Tibial artery (tissue), 4 donors: ENCODE measurements around the gene LAMA5.

Experiments used
- DNase-seq, 2 donors: peaks; one replicate each; pipeline ENCODE4 v3.0.0-alpha.2; 2019
- H3K27ac ChIP-seq, 2 donors: fragments of 200-600 bp; sonication (generic) in 1 of 2; 1 replicate in 1 of 2; 2 replicates in 1 of 2; pipeline ENCODE4 v1.5.1; 2018 to 2019; ENCODE audit warnings: mild to moderate bottlenecking in 1 of 2
- H3K27me3 ChIP-seq, 2 donors: fragments of 200-600 bp; sonication (generic) in 1 of 2; one replicate each; pipeline versions ENCODE4 v1.5.1 to v1.6.0; 2016 to 2019
- H3K36me3 ChIP-seq, 3 donors: fragments of 200-600 bp; sonication (generic) in 2 of 3; one replicate each; pipeline ENCODE4 v1.5.1; 2016 to 2019; ENCODE audit warnings: mild to moderate bottlenecking in 2 of 3
- H3K4me1 ChIP-seq, 4 donors: fragments of 200-600 bp; sonication (generic) in 2 of 4; 1 replicate in 3 of 4; 2 replicates in 1 of 4; pipeline ENCODE4 v1.5.1; 2016 to 2019
- H3K4me3 ChIP-seq, 2 donors: fragments of 200-600 bp; sonication (generic) in 1 of 2; 1 replicate in 1 of 2; 2 replicates in 1 of 2; pipeline ENCODE4 v1.5.1; 2018 to 2019; ENCODE audit warnings: mild to moderate bottlenecking in 2 of 2
- H3K9me3 ChIP-seq, 3 donors: fragments of 200-600 bp; sonication (generic) in 1 of 3; one replicate each; pipeline ENCODE4 v1.5.1; 2016 to 2019
- CTCF ChIP-seq, 2 experiments: fragments of 200-600 bp in 1 of 2; fragments of 450-650 bp in 1 of 2; IDR thresholded peaks; one replicate each; pipeline ENCODE4 v1.5.1; 2017 to 2019; ENCODE audit warnings: antibody characterized with exemption in 2 of 2, mild to moderate bottlenecking in 1 of 2, moderate library complexity in 1 of 2
- intact Hi-C: fragments of 100-400 bp; cut with DNase I; formaldehyde crosslinking; loops from one replicate; pipeline ENCODE4 v1.15.0; 2023; ENCODE audit warnings: low total_unique reads

The LAMA5 gene

DNA sequence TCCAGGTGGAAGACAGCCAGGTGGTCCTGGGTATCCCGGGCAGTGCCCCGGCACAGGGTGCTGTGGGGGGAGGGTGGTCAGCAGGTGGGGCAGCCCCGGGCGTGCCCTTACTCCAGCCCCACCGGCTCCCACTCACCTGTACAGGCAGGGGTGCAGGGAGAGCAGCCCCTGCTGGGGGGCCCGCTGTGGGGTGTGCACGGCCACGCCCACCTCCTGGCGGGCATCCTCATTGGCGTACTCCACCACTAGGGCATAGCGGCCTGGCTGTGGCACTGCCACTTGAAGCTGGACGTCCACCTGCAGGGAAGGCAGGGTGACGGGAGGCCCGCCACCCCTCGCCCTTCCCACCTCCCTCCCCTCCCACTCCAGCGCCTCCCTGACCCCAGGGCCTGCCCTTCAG, 34.7 kb downstream of the LAMA5 start:
- H3K4me1 ChIP-seq, result no peaks in the 10 kb centered on the region
- no peak for TF ChIP-seq CTCF (IDR thresholded peaks at IDR 0.05)
- H3K9me3 ChIP-seq, result no peaks in the 10 kb centered on the region
- no peak overlapping the region for H3K4me3 ChIP-seq
- peaks cover 99 to 100% (median 100%) of the 10 kb centered on the region in 3 donors for H3K36me3 ChIP-seq
- H3K27me3 ChIP-seq, result no peaks in the 10 kb centered on the region
- intact Hi-C loops, result no loop called here
- no peak for DNase-seq
- no peak overlapping the region for H3K27ac ChIP-seq

DNA sequence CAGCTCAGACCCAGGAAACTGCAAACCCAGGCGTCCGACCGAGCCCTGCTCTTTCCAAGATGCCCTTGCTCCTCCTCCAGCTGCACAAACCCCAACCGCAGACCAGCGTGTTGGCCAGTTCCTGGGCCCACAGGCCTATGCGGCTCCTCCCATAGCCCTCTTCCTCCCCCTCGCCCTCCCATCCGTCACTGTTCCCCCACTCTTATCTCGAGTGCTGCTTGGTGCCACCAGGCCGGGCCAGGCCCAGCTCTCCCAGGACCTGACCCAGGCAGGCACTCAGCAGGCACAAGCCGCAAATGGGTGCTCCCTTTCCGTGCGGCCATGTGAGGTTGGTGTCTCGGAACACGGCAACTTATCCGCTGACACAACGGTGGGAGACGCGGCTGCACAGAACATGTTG, 35.8 kb downstream of the LAMA5 start:
- TF ChIP-seq CTCF (IDR thresholded peaks at IDR 0.05), result no peak
- intact Hi-C loops, result no loop called here
- no peaks in the 10 kb centered on the region for H3K4me1 ChIP-seq
- no peaks in the 10 kb centered on the region for H3K9me3 ChIP-seq
- no peaks in the 10 kb centered on the region for H3K27me3 ChIP-seq
- no peak overlapping the region for H3K27ac ChIP-seq
- H3K36me3 ChIP-seq, result peaks cover 99 to 100% (median 100%) of the 10 kb centered on the region in 3 donors
- H3K4me3 ChIP-seq, result no peak overlapping the region
- DNase-seq, result no peak

GRCh38 chr20:62330576-62331317, 36.4 kb downstream of the LAMA5 start:
- no peak overlapping the region for H3K27ac ChIP-seq
- TF ChIP-seq CTCF (IDR thresholded peaks at IDR 0.05), result no peak
- no peak overlapping the region for H3K4me3 ChIP-seq
- no peak for DNase-seq
- H3K27me3 ChIP-seq, result no peaks in the 10 kb centered on the region
- no peaks in the 10 kb centered on the region for H3K4me1 ChIP-seq
- no peaks in the 10 kb centered on the region for H3K9me3 ChIP-seq
- peaks cover 99 to 100% (median 100%) of the 10 kb centered on the region in 3 donors for H3K36me3 ChIP-seq
- intact Hi-C loops, result no loop called here

DNA sequence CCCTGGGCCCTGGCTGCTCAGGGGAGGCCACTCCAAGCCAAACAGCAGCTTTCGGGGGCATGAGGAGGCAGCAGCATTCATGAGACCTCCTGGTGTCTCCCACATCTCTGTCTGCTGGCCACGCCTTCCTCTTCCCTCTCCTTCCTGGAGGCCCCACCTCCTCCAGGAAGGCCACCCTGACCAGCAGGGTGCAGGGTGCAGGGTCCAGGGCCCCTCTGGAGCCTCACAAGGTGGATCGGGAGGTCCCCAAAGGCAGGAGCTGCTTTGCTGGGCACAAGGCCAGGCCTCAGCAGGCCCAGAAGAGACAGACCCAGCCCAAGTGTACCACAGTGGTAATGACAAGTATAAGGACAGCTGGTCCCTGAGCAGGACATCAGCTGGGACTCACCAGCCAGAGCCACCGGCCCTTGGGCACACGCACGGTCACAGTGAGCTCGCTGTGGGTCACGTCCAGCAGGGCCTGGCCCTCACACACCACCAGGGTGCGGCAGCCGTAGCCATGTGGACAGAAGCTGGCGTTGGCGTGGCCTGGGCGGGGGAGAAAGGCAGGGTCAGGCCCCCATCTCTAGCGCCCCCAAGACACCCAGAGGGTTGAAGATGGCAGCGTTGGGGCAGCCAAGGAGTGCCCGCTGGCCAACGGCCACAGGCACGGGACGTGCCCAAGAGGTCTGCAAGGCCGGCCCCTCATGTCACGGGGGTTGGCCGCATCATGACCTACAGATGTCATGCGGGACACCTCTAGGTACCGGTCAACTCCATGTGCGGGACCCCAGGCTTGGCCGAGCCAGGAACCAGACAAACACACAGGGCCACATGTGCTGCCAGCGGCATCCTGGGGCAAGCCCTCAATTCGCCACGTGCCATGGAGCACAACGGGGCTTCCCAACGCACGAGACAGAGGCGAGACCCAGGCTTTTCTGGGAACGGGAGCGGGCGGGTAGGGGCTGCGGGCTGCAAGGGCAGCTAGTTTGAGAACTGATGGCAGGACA, 37.4 kb downstream of the LAMA5 start:
- intact Hi-C loops, result no loop called here
- H3K4me1 ChIP-seq, result no peaks in the 10 kb centered on the region
- no peaks in the 10 kb centered on the region for H3K9me3 ChIP-seq
- no peak overlapping the region for H3K4me3 ChIP-seq
- no peak for DNase-seq
- no peaks in the 10 kb centered on the region for H3K27me3 ChIP-seq
- TF ChIP-seq CTCF (IDR thresholded peaks at IDR 0.05), result no peak
- no peak overlapping the region for H3K27ac ChIP-seq
- peaks cover 100% of the 10 kb centered on the region in 3 donors for H3K36me3 ChIP-seq

DNA sequence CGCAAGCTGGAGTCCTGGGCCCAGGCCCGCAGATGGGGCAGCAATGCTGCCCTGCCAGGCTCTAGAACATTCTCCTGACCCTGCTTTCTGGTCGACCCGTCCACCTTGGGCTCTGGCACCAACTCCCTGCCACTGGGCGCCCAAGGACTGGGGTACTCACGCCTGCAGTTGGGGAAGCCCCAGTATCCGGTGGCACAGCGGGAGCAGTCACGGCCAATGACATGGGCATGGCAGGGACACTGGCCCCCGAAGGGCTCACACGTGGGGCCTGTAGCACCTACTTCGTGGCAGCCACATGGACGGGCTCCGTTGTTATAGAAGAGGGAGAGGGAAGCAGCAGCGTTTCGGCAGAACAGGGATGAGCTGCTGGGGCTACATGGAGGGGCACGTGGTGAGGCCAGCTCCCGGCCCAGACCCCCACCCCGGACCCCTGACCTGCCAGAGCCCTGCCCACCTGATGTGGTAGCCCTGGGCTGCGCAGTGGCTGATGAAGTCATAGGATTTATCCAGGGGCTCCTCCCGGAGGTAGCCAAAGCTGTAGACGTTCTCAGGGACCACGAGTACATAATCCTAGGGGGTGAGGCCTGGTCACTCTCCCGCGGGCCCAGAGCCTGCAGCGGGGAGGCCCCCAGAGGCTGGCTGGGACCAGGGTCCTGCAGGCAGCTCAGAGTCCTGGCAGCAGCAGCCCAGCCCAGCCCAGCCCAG, 38.3 kb downstream of the LAMA5 start:
- Histone ChIP-seq H3K27ac (no peak overlapping the region), H3K4me1 (no peaks in the 10 kb centered on the region), H3K4me3 (no peak overlapping the region), H3K27me3 (no peaks in the 10 kb centered on the region), H3K9me3 (no peaks in the 10 kb centered on the region), H3K36me3 (peaks cover 100% of the 10 kb centered on the region in 3 donors)
- TF ChIP-seq CTCF (IDR thresholded peaks at IDR 0.05), result no peak
- no peak for DNase-seq
- intact Hi-C loops, result no loop called here
